ENCODE measurements around the gene RPL11. TPM values are rescaled to one million over a fixed set of nuclear protein-coding genes. Genes with fewer than 3 reads are reported as not detected.

RPL11 gene
- total RNA-seq, 2 experiments from 2014 or later = 1,767 to 1,891 TPM

- no peak overlapping the region for H2AFZ ChIP-seq (ENCODE audit: low read length)
- H3K36me3 ChIP-seq (ENCODE audit: insufficient read depth, low read length) = peaks cover 54% of the 10 kb centered on the region
- no peaks in the 10 kb centered on the region for H3K9me2 ChIP-seq (ENCODE audit: insufficient read depth, low read length)
- intact Hi-C loops (cut with micrococcal nuclease; ENCODE audit: unreplicated experiment) = no loop called here
- no peak overlapping the region for H3K4me3 ChIP-seq (ENCODE audit: low read depth, low read length, poor library complexity, severe bottlenecking)
- 0 out of 2 replicates have a peak, but pooled peaks cover 5% of the 10 kb centered on the region for H4K20me1 ChIP-seq (ENCODE audit: insufficient read depth, low read length)
- H3K9me3 ChIP-seq (ENCODE audit: low read length) = no peaks in the 10 kb centered on the region
- H3K4me1 ChIP-seq (ENCODE audit: insufficient read depth, low read length, poor library complexity, severe bottlenecking) = no peaks in the 10 kb centered on the region
- H3K27ac ChIP-seq (ENCODE audit: low read depth, low read length, poor library complexity, severe bottlenecking) = no peak overlapping the region
- ChIA-PET POLR2A (no interaction called here), CTCF (ENCODE audit: unreplicated experiment) (no interaction called here)
- DNase-seq (ENCODE audit: low spot score) = no peak
- no peak overlapping the region for H3K4me2 ChIP-seq (ENCODE audit: low read length)
- no TSS peak for BruUV-seq (replicated peaks)
- no peak for TF ChIP-seq EZH2phosphoT487 (IDR thresholded peaks at IDR 0.05; ENCODE audit: borderline replicate concordance, low read depth, low read length)
- TF ChIP-seq, protein P1, sequence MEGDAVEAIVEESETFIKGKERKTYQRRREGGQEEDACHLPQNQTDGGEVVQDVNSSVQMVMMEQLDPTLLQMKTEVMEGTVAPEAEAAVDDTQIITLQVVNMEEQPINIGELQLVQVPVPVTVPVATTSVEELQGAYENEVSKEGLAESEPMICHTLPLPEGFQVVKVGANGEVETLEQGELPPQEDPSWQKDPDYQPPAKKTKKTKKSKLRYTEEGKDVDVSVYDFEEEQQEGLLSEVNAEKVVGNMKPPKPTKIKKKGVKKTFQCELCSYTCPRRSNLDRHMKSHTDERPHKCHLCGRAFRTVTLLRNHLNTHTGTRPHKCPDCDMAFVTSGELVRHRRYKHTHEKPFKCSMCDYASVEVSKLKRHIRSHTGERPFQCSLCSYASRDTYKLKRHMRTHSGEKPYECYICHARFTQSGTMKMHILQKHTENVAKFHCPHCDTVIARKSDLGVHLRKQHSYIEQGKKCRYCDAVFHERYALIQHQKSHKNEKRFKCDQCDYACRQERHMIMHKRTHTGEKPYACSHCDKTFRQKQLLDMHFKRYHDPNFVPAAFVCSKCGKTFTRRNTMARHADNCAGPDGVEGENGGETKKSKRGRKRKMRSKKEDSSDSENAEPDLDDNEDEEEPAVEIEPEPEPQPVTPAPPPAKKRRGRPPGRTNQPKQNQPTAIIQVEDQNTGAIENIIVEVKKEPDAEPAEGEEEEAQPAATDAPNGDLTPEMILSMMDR (conservative IDR thresholded peaks at IDR 0.05; ENCODE audit: low read length) = no peak
- peaks cover 8% of the 10 kb centered on the region for H3K79me2 ChIP-seq (ENCODE audit: insufficient read depth, low read depth, low read length)
Observed at GRCh38 chr1:23704834-23705495, 13.4 kb downstream of the RPL11 start.

DNA sequence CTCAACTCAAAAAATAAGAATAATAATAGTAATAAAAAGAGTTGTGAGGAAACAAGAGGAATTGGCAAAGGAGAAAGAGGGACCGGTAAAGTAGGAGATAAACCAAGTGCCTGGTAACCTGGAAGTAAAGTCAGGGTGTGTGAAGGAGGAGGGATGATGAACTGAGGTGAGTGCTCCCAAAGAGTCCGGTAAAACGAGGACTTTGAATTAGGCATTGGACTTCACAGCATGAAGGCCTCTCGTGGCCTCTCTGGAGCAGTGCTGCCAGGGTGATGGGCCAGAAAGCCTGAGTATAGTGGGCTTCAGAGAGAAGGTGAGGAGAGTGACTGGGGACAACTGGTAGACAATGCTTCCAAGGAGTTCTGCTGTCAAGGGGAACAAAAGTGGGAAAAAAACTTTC is 17.6 kb downstream of the RPL11 start:
- intact Hi-C loops (cut with micrococcal nuclease; ENCODE audit: unreplicated experiment) = no loop called here
- ChIA-PET CTCF (ENCODE audit: unreplicated experiment) (no interaction called here), POLR2A (no interaction called here)
- Histone ChIP-seq H3K9me2 (ENCODE audit: insufficient read depth, low read length) (no peaks in the 10 kb centered on the region), H3K79me2 (ENCODE audit: insufficient read depth, low read depth, low read length) (no peaks in the 10 kb centered on the region), H3K36me3 (ENCODE audit: insufficient read depth, low read length) (peaks cover 26% of the 10 kb centered on the region), H2AFZ (ENCODE audit: low read length) (no peak overlapping the region), H3K4me3 (ENCODE audit: low read depth, low read length, poor library complexity, severe bottlenecking) (no peak overlapping the region), H3K4me2 (ENCODE audit: low read length) (no peak overlapping the region), H4K20me1 (ENCODE audit: insufficient read depth, low read length) (no peaks in the 10 kb centered on the region), H3K4me1 (ENCODE audit: insufficient read depth, low read length, poor library complexity, severe bottlenecking) (no peaks in the 10 kb centered on the region), H3K27ac (ENCODE audit: low read depth, low read length, poor library complexity, severe bottlenecking) (no peak overlapping the region), H3K9me3 (ENCODE audit: low read length) (no peaks in the 10 kb centered on the region)
- TF ChIP-seq EZH2phosphoT487 (IDR thresholded peaks at IDR 0.05; ENCODE audit: borderline replicate concordance, low read depth, low read length) = no peak
- TF ChIP-seq, protein P1 (conservative IDR thresholded peaks at IDR 0.05; ENCODE audit: low read length) = no peak
- BruUV-seq (replicated peaks) = no TSS peak
- no peak for DNase-seq (ENCODE audit: low spot score)

DNA sequence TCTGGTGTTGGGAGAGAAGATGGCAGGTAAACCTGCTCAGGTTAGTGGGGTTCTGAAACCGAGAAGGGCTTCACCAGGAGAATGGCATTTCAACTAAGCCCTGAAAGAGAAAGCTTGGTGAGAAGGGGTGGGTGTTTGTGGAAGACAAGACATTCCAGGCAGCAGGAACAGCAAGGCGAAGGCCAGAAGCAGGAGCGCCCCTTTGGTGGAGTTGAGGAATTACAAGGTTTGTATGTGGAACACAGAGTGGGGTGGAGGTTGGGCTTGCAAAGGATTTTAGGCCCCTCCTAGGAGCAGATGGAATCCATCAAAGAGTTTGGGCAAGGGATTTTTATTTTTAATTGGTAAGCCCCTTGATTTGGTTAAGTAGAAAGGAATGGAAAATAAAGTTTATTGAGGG is 26.9 kb downstream of the RPL11 start:
- Histone ChIP-seq H3K4me3 (ENCODE audit: low read depth, low read length, poor library complexity, severe bottlenecking) (no peak overlapping the region), H3K27ac (ENCODE audit: low read depth, low read length, poor library complexity, severe bottlenecking) (no peak overlapping the region), H3K9me2 (ENCODE audit: insufficient read depth, low read length) (no peaks in the 10 kb centered on the region), H3K36me3 (ENCODE audit: insufficient read depth, low read length) (no peaks in the 10 kb centered on the region), H3K79me2 (ENCODE audit: insufficient read depth, low read depth, low read length) (no peaks in the 10 kb centered on the region), H3K9me3 (ENCODE audit: low read length) (no peaks in the 10 kb centered on the region), H2AFZ (ENCODE audit: low read length) (no peak overlapping the region), H3K4me1 (ENCODE audit: insufficient read depth, low read length, poor library complexity, severe bottlenecking) (peaks cover 22% of the 10 kb centered on the region), H3K4me2 (ENCODE audit: low read length) (no peak overlapping the region), H4K20me1 (ENCODE audit: insufficient read depth, low read length) (no peaks in the 10 kb centered on the region)
- TF ChIP-seq, protein P1 (conservative IDR thresholded peaks at IDR 0.05; ENCODE audit: low read length) = peak; percentile 90
- no peak for TF ChIP-seq EZH2phosphoT487 (IDR thresholded peaks at IDR 0.05; ENCODE audit: borderline replicate concordance, low read depth, low read length)
- BruUV-seq (replicated peaks) = no TSS peak
- ChIA-PET CTCF (ENCODE audit: unreplicated experiment) (interaction anchor here (0.6 to 1.0 kb wide), 2 partner anchors 233 to 391 kb away, joined by 3 to 7 read pairs; no protein-coding TSS in a partner anchor), POLR2A (no interaction called here)
- DNase-seq (ENCODE audit: low spot score) = peak; percentile 56
- intact Hi-C loops (cut with micrococcal nuclease; ENCODE audit: unreplicated experiment) = loop anchor here (5.0 kb wide), 1 partner anchor 34 kb away; no protein-coding TSS in a partner anchor

Measured in OCI-LY7 (cell line).